Subcutaneous adipose tissue (tissue), 4 donors: ENCODE results near the gene MME. TPM values are rescaled to one million over a fixed set of nuclear protein-coding genes. Genes with fewer than 3 reads are reported as not detected.

Experiments
- CTCF ChIP-seq: fragments of 450-650 bp; IDR thresholded peaks from one replicate; pipeline ENCODE4 v1.5.1; 2016; ENCODE audit warnings: low read depth, mild to moderate bottlenecking, control low read depth, antibody characterized with exemption, moderate library complexity
- total RNA-seq, 4 donors: library from RNA; depleted of rRNA; stranded (reverse); fragments of >200 nt; gene quantifications; one replicate each; pipeline ENCODE4 v1.1.0, GENCODE V29; 2016

Gene MME
- total RNA-seq, 4 donors from 2014 or later, result 116 to 408 (median 226) TPM

DNA sequence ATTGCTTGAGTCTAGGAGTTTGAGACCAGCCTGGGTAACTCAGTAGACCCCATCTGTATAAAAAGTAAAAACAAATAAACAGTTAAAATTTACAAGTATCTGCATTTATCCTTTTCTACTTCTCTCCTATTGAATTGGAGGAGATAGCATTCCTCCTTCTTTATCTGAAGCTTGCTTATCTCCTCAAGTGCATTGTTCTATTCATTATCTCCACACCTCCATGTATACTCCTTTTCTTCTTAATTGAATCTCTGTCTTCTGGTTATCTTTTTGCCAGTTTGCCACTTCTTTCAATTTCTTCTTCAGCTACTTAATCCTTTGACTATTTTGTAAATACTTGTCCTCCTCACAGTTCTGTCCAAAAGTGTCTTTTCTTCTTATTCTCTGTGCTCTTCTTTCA, 124.7 kb downstream of the MME start:
- no peak for TF ChIP-seq CTCF

GRCh38 chr3:155208183-155208800, 128.2 kb downstream of the MME start:
- no peak for TF ChIP-seq CTCF

- TF ChIP-seq CTCF, result no peak
These were observed 130.6 kb downstream of the MME start for GRCh38 chr3:155210736-155211135.

GRCh38 chr3:155211266-155211665, 131.1 kb downstream of the MME start:
- TF ChIP-seq CTCF, result no peak

- TF ChIP-seq CTCF, result no peak
These were observed 131.8 kb downstream of the MME start for GRCh38 chr3:155211940-155212339.

- TF ChIP-seq CTCF, result no peak
These were observed 137.5 kb downstream of the MME start for GRCh38 chr3:155217591-155217990.

DNA sequence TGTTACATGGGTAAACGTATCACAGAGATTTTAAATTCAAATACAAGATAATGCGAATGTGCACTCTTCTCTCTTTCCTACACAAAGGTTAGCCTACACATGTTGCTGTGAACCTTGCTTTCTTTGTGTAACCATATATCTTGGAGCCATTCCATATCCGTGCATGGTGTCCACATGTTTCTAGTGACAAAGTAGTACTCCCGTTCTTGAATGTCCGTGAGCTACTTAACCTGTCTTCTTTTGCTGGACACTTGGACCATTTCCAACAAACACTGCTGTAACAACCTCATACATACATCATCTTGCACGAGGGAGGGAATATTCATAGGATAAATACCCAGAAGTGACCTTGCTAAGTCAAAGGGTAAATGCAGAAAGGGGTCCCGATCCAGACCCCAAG, 138.3 kb downstream of the MME start:
- no peak for TF ChIP-seq CTCF
